Astrocyte (in vitro differentiated cells and primary cell): ENCODE measurements around the gene THEM5.

ENCODE experiments used
- EZH2 ChIP-seq: IDR thresholded peaks from 2 replicates; pipeline ENCODE4 v1.6.1; 2012; ENCODE audit warnings: mild to moderate bottlenecking, low read length, inconsistent platforms; ENCODE audit not compliant: insufficient read depth
- TF ChIP-seq, protein P1 (sequence below): IDR thresholded peaks from 2 replicates; pipeline ENCODE4 v1.5.1; 2011; ENCODE audit warnings: low read depth, mild to moderate bottlenecking, inconsistent platforms, low read length, moderate library complexity; ENCODE audit not compliant: insufficient read depth

DNA sequence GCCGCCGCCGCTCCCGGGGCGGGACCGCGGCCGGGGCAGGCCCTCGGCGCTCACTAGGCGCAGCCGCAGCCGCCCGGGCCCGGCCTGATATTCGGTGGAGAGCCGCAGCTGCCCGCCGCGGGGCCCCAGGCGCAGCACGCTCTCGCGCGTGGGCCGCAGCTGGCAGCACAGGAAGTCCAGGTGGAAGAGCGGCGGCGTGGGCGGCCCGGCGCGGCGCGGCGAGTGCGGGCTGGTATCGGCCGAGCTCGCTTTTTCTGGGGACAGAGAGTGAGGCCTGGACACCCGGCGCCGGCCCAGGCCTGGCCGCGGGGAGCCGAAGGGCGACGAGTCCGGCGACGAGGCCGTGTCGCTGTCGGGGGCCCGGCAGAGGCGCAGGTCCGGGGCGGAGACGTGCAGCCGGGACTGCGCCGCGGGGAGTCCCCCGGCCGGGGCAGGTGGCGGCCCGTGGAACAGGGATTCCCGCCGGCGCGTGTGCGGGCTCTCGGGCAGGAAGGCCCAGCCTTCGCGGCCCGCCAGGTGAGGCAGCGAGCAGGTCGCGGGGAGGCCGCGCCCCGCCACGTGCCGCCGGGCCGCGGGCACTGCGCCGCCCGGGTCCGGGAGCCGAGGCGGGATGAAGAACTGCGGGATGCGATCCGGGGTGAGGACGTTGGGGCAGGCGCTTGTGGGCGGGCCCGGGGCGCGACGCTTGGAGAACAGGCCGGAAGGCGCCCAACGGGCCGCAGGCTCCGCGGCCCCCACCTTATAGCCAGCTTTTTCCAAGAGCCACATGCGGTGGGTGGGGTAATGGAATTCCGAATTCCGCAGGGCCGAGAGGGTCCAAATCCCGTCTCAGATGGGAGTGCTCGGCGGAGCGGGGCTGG is 15.1 kb downstream of the THEM5 start:
- TF ChIP-seq, protein P1, sequence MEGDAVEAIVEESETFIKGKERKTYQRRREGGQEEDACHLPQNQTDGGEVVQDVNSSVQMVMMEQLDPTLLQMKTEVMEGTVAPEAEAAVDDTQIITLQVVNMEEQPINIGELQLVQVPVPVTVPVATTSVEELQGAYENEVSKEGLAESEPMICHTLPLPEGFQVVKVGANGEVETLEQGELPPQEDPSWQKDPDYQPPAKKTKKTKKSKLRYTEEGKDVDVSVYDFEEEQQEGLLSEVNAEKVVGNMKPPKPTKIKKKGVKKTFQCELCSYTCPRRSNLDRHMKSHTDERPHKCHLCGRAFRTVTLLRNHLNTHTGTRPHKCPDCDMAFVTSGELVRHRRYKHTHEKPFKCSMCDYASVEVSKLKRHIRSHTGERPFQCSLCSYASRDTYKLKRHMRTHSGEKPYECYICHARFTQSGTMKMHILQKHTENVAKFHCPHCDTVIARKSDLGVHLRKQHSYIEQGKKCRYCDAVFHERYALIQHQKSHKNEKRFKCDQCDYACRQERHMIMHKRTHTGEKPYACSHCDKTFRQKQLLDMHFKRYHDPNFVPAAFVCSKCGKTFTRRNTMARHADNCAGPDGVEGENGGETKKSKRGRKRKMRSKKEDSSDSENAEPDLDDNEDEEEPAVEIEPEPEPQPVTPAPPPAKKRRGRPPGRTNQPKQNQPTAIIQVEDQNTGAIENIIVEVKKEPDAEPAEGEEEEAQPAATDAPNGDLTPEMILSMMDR: no peak
- TF ChIP-seq EZH2: peak; percentile 39
